Subcutaneous abdominal adipose tissue (tissue), 5 donors: ENCODE results near the gene C11orf86.
"Not testable (repeated sequence)": the region's sequence is repeated elsewhere in the genome, so short reads cannot be mapped to it uniquely, and the experiment has no call there.

Experiments used
- H3K27ac ChIP-seq: one replicate; pipeline ENCODE4 v1.7.0; 2013; ENCODE audit warnings: low read depth, mild to moderate bottlenecking, inconsistent platforms, low read length, moderate library complexity
- H3K27me3 ChIP-seq, 5 donors: one replicate each; pipeline ENCODE4 v1.7.0; 2013; ENCODE audit warnings: low read length in 5 of 5, inconsistent platforms in 1 of 5; ENCODE audit not compliant: control insufficient read depth in 5 of 5, insufficient read depth in 4 of 5
- H3K36me3 ChIP-seq, 5 donors: one replicate each; pipeline ENCODE4 v1.7.0; 2013; ENCODE audit warnings: low read length in 5 of 5; ENCODE audit not compliant: control insufficient read depth in 5 of 5, insufficient read depth in 5 of 5
- H3K4me1 ChIP-seq, 5 donors: one replicate each; pipeline ENCODE4 v1.7.0; 2013; ENCODE audit warnings: low read length in 5 of 5, mild to moderate bottlenecking in 3 of 5, moderate library complexity in 1 of 5; ENCODE audit not compliant: control insufficient read depth in 5 of 5, insufficient read depth in 5 of 5
- H3K4me3 ChIP-seq, 5 donors: one replicate each; pipeline ENCODE4 v1.7.0; 2013; ENCODE audit warnings: low read length in 5 of 5, low read depth in 1 of 5
- H3K9ac ChIP-seq, 5 donors: one replicate each; pipeline ENCODE4 v1.7.0; 2013; ENCODE audit warnings: low read length in 5 of 5, mild to moderate bottlenecking in 4 of 5, moderate library complexity in 3 of 5
- H3K9me3 ChIP-seq, 5 donors: one replicate each; pipeline ENCODE4 v1.7.0; 2013; ENCODE audit warnings: low read length in 5 of 5; ENCODE audit not compliant: control insufficient read depth in 5 of 5
- donor health status: healthy.
- donor health status: healthy.
- donor health status: healthy.
- donor health status: healthy.
- donor health status: healthy.

Gene C11orf86

DNA sequence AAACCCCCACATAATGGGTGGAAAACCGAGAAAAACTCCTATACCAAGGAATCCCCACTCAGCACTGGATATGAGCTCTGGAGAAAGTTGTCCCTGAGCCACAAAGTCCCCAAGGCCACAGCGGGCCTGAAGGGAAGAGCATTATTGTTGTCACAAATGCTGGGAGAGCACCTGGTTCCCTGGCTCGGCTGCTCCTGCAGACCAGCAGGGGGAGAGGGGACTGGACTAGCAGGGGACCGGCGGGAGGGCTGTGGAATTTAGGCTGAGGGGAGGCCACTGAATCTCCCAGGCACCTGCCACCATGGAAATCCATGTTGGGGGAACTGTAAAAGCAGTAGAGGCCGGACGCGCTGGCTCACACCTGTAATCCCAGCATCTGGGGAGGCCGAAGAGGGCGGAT, 24.0 kb upstream of the C11orf86 start:
- Histone ChIP-seq H3K27ac (peak overlapping the region; percentile 70), H3K9me3 (no peaks in the 10 kb centered on the region), H3K4me1 (peaks cover 1 to 40% (median 27%) of the 10 kb centered on the region in 5 donors), H3K9ac (peak overlapping the region in 2 of 5 donors; percentile 5 to 18), H3K36me3 (peaks cover 0 to 19% (median 6%) of the 10 kb centered on the region in 5 donors), H3K4me3 (no peak overlapping the region), H3K27me3 (no peaks in the 10 kb centered on the region)

DNA sequence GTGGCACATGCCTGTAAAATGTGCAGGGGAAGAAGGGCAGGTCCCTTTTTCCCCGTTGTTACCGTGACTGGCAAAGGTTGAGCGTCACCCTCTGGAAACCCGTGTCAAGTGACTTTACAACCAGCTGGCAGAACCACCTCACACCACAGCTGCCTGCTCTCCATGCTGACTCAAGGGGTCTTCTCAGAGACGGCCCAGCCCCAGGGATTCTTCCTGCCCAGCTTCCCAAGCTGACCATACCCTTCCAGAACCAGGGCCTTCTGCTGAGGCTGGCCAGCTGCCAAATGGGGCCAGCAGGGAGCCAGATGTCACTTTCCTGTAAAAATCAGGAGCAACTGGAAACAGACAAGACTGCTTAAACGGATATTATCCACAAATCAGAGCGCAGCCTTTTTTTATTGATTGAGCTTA, 23.2 kb upstream of the C11orf86 start:
- no peaks in the 10 kb centered on the region for H3K9me3 ChIP-seq
- H3K27ac ChIP-seq, result peak overlapping the region; percentile 70
- peak overlapping the region in 1 of 5 donors; percentile 48 for H3K9ac ChIP-seq
- H3K4me3 ChIP-seq, result no peak overlapping the region
- H3K27me3 ChIP-seq, result no peaks in the 10 kb centered on the region
- H3K4me1 ChIP-seq, result peaks cover 1 to 48% (median 34%) of the 10 kb centered on the region in 5 donors
- H3K36me3 ChIP-seq, result peaks cover 0 to 15% (median 4%) of the 10 kb centered on the region in 5 donors

GRCh38 chr11:66953081-66953833, 21.8 kb upstream of the C11orf86 start:
- Histone ChIP-seq H3K27ac (peak overlapping the region; percentile 70), H3K36me3 (peaks cover 0 to 7% (median under 1%) of the 10 kb centered on the region in 5 donors), H3K4me1 (peaks cover 1 to 57% (median 43%) of the 10 kb centered on the region in 5 donors), H3K27me3 (no peaks in the 10 kb centered on the region), H3K9ac (peak overlapping the region in 3 of 5 donors; percentile 5 to 47 (median 9)), H3K9me3 (no peaks in the 10 kb centered on the region), H3K4me3 (no peak overlapping the region)

- H3K9ac ChIP-seq, result peak overlapping the region in 3 of 5 donors; percentile 45 to 64 (median 59)
These were observed 18.3 kb upstream of the C11orf86 start for GRCh38 chr11:66956689-66957290.

DNA sequence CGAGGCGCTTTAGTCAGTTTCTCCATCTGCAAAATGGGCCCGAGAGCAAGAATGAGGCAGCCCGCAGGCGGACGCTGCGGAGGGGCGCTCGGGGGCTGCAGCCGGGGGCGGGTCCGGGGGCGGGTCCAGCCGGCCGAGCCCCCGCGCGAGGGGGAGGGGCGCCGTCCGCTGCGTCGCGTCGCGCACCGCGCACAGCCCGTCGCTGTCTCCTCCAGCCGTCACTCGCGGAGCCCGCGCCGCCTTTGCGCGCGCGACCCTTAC, 17.2 kb upstream of the C11orf86 start:
- Histone ChIP-seq H3K27ac (peak overlapping the region; percentile 67), H3K9me3 (no peaks in the 10 kb centered on the region), H3K4me1 (peaks cover 2 to 54% (median 45%) of the 10 kb centered on the region in 5 donors), H3K9ac (peak overlapping the region in 3 of 5 donors; percentile 46 to 74 (median 72)), H3K36me3 (no peaks in the 10 kb centered on the region), H3K4me3 (peak overlapping the region; percentile 73 to 92 (median 88)), H3K27me3 (no peaks in the 10 kb centered on the region)

More at GRCh38 chr11:66956689-66957290, 18.3 kb upstream of the C11orf86 start:
- Histone ChIP-seq H3K4me3 (peak overlapping the region; percentile 60 to 89 (median 76)), H3K9me3 (no peaks in the 10 kb centered on the region), H3K27ac (peak overlapping the region; percentile 67), H3K36me3 (no peaks in the 10 kb centered on the region), H3K27me3 (no peaks in the 10 kb centered on the region), H3K4me1 (peaks cover 2 to 65% (median 53%) of the 10 kb centered on the region in 5 donors)

GRCh38 chr11:66958232-66958955, 16.7 kb upstream of the C11orf86 start, which contains the start of gene PC:
PC (minus strand) TSS chr11:66958383; CDS start chr11:66872159, 86,224 bp downstream.
- Histone ChIP-seq H3K27ac (peak within 1 kb of the TSS; percentile 67), H3K4me3 (peak within 1 kb of the TSS; percentile 73 to 92 (median 88)), H3K27me3 (no peaks in the 10 kb centered on the region), H3K4me1 (peaks cover 2 to 51% (median 40%) of the 10 kb centered on the region in 5 donors), H3K9ac (peak within 1 kb of the TSS in 4 of 5 donors; percentile 45 to 74 (median 72)), H3K9me3 (no peaks in the 10 kb centered on the region), H3K36me3 (no peaks in the 10 kb centered on the region)

DNA sequence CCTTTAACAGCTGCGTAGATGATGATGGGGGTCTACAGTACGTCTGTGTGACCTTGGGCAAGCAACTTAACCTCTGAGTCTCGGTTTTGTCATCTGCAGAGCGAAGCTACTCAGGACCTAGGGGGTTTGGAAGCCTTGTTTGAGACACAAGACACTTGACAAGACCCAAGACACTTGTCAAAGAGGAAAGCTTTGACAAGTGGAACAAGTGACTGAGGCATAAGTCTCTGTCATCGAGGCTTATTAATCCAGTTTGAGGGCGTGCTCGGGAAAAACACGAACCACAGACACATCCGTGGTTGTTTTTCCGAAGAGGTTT, 16.2 kb upstream of the C11orf86 start:
- Histone ChIP-seq H3K4me3 (peak overlapping the region; percentile 60 to 89 (median 65)), H3K36me3 (no peaks in the 10 kb centered on the region), H3K9me3 (no peaks in the 10 kb centered on the region), H3K27me3 (no peaks in the 10 kb centered on the region), H3K9ac (peak overlapping the region in 2 of 5 donors; percentile 10 to 72), H3K27ac (peak overlapping the region; percentile 54), H3K4me1 (peaks cover 2 to 47% (median 40%) of the 10 kb centered on the region in 5 donors)

- H3K9me3 ChIP-seq, H3K27ac ChIP-seq, H3K4me3 ChIP-seq, H3K27me3 ChIP-seq, H3K36me3 ChIP-seq, H3K9ac ChIP-seq: not testable (repeated sequence)
- H3K4me1 ChIP-seq, result peaks cover 2 to 36% (median 33%) of the 10 kb centered on the region in 5 donors
These were observed 13.4 kb upstream of the C11orf86 start for GRCh38 chr11:66961691-66962213.

- Histone ChIP-seq H3K9ac (no peak overlapping the region), H3K4me3 (no peak overlapping the region), H3K27ac (no peak overlapping the region), H3K4me1 (peaks cover 2 to 31% (median 28%) of the 10 kb centered on the region in 5 donors), H3K36me3 (no peaks in the 10 kb centered on the region), H3K9me3 (no peaks in the 10 kb centered on the region), H3K27me3 (no peaks in the 10 kb centered on the region)
These were observed 12.9 kb upstream of the C11orf86 start for GRCh38 chr11:66962247-66962646.
